Breast epithelium (tissue), 4 donors: ENCODE measurements around the gene PRKCE. TPM values are rescaled to one million over a fixed set of nuclear protein-coding genes. Genes with fewer than 3 reads are reported as not detected.

Source experiments
- DNase-seq, 2 donors: peaks; one replicate each; pipeline ENCODE4 v3.0.0-alpha.2; 2019; ENCODE audit warnings: low spot score in 2 of 2
- H3K27ac ChIP-seq, 2 donors: fragments of 200-600 bp; sonication (generic) in 1 of 2; one replicate each; pipeline ENCODE4 v1.5.1; 2016 to 2019; ENCODE audit warnings: mild to moderate bottlenecking in 1 of 2
- H3K27me3 ChIP-seq, 2 donors: fragments of 200-600 bp; sonication (generic) in 1 of 2; one replicate each; pipeline versions ENCODE4 v1.5.1 to v1.6.0; 2017 to 2019; ENCODE audit warnings: control low read depth in 1 of 2, mild to moderate bottlenecking in 1 of 2
- H3K36me3 ChIP-seq: fragments of 200-600 bp; one replicate; pipeline ENCODE4 v1.5.1; 2019
- H3K4me1 ChIP-seq, 2 donors: fragments of 200-600 bp; sonication (generic); one replicate each; pipeline ENCODE4 v1.5.1; 2016 to 2019; ENCODE audit warnings: control low read depth in 1 of 2
- H3K4me3 ChIP-seq, 3 donors: fragments of 200-600 bp; sonication (generic); 1 replicate in 2 of 3; 2 replicates in 1 of 3; pipeline ENCODE4 v1.5.1; 2016 to 2019; ENCODE audit warnings: mild to moderate bottlenecking in 3 of 3, moderate library complexity in 2 of 3
- H3K9me3 ChIP-seq, 2 donors: fragments of 200-600 bp; sonication (generic) in 1 of 2; one replicate each; pipeline ENCODE4 v1.5.1; 2016 to 2019; ENCODE audit warnings: control low read depth in 1 of 2
- POLR2A ChIP-seq: fragments of 450-650 bp; IDR thresholded peaks from one replicate; pipeline ENCODE4 v1.6.1; 2016; ENCODE audit warnings: antibody characterized with exemption, mild to moderate bottlenecking, moderate library complexity
- POLR2AphosphoS5 ChIP-seq, 3 donors: sonication (generic); formaldehyde crosslinking; IDR thresholded peaks; one replicate each; pipeline ENCODE4 v1.6.1; 2017; ENCODE audit warnings: antibody characterized with exemption in 3 of 3
- intact Hi-C: fragments of 100-400 bp; cut with DNase I; formaldehyde crosslinking; loops from one replicate; pipeline ENCODE4 v1.15.1; 2023; ENCODE audit warnings: low total_unique reads
- total RNA-seq, 3 donors: library from RNA; depleted of rRNA; stranded (reverse); fragments of >200 nt; gene quantifications; one replicate each; pipeline ENCODE4 v1.1.0, GENCODE V29; 2016
- TF ChIP-seq, protein P1 (sequence below), 3 donors: fragments of 450-650 bp; IDR thresholded peaks; one replicate each; pipeline ENCODE4 v1.5.1; 2016 to 2017; ENCODE audit warnings: antibody characterized with exemption in 3 of 3, mild to moderate bottlenecking in 3 of 3, moderate library complexity in 3 of 3

The PRKCE gene
- total RNA-seq, 3 donors from 2014 or later: 20.6 to 34.0 (median 23.6) TPM

DNA sequence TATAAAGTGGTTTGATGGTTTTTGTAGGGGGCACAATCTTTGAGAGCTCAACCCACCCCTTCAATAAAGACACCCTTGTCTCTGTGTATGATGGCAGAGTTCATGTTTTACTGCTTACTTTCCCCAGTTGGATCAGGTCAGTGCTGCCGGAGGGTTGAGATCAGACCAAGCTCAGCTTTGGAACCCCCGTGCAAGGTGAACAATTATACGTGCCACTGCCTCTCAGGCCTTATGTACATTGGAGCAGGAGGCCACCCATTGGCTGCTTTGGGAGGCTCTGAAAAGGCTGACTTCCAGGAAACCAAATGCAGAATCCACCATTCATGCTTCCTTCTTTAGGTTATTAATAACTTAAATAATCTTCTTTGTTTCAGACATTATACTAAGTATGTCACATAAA is 542.4 kb downstream of the PRKCE start:
- Histone ChIP-seq H3K27ac (no peak overlapping the region), H3K4me1 (no peaks in the 10 kb centered on the region), H3K9me3 (no peaks in the 10 kb centered on the region), H3K27me3 (no peaks in the 10 kb centered on the region), H3K36me3 (no peaks in the 10 kb centered on the region), H3K4me3 (no peak overlapping the region)
- TF ChIP-seq, protein P1, sequence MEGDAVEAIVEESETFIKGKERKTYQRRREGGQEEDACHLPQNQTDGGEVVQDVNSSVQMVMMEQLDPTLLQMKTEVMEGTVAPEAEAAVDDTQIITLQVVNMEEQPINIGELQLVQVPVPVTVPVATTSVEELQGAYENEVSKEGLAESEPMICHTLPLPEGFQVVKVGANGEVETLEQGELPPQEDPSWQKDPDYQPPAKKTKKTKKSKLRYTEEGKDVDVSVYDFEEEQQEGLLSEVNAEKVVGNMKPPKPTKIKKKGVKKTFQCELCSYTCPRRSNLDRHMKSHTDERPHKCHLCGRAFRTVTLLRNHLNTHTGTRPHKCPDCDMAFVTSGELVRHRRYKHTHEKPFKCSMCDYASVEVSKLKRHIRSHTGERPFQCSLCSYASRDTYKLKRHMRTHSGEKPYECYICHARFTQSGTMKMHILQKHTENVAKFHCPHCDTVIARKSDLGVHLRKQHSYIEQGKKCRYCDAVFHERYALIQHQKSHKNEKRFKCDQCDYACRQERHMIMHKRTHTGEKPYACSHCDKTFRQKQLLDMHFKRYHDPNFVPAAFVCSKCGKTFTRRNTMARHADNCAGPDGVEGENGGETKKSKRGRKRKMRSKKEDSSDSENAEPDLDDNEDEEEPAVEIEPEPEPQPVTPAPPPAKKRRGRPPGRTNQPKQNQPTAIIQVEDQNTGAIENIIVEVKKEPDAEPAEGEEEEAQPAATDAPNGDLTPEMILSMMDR (IDR thresholded peaks at IDR 0.05): no peak
- no peak for TF ChIP-seq POLR2AphosphoS5 (IDR thresholded peaks at IDR 0.05)
- TF ChIP-seq POLR2A: no peak
- no peak for DNase-seq
- intact Hi-C loops: no loop called here

DNA sequence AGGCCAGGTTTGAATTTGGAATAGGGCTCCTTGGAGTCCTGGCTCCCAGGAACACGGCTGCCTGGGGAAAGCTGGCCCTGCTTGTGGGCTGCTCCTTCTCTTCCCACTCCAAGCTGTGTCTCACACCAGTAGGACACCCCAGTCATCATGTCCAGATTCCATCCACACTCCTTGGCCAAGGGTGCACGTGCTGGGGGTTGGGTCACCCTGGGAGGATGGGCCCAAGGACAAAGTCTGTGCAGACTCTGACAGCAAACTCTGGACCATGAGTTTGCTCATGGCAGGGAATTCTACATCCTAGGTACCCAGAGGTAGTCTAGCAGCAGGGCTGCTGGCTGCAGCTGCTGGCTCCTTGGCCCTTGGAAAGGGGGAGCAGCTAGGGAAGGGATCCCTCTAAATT is 543.4 kb downstream of the PRKCE start:
- no peak for DNase-seq
- intact Hi-C loops: no loop called here
- H3K4me1 ChIP-seq: no peaks in the 10 kb centered on the region
- H3K27ac ChIP-seq: no peak overlapping the region
- H3K36me3 ChIP-seq: no peaks in the 10 kb centered on the region
- H3K4me3 ChIP-seq: no peak overlapping the region
- no peak for TF ChIP-seq POLR2AphosphoS5 (IDR thresholded peaks at IDR 0.05)
- TF ChIP-seq POLR2A: no peak
- TF ChIP-seq, protein P1 (IDR thresholded peaks at IDR 0.05): no peak
- no peaks in the 10 kb centered on the region for H3K27me3 ChIP-seq
- no peaks in the 10 kb centered on the region for H3K9me3 ChIP-seq

DNA sequence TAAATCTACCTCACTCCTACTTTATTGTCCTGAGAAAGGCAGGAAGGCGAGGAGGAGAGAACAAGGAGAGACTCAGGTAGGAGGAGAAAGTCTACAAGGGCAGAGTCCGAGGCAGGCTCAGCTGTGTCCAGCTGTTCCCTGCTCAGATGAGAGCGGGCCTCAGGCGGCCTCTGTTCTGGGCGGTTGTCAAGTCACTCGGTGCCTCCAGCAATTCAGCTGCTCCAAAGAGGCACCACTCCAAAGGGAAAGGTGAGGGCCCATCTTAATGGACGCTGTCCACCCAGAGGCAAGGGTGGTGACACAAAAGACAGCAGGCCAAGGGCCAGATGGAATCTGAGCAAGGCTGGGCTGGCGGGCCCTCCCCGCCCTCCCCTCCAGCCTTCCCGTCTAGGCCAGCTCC is 544.3 kb downstream of the PRKCE start:
- Histone ChIP-seq H3K9me3 (no peaks in the 10 kb centered on the region), H3K4me1 (no peaks in the 10 kb centered on the region), H3K27me3 (no peaks in the 10 kb centered on the region), H3K27ac (no peak overlapping the region), H3K36me3 (no peaks in the 10 kb centered on the region), H3K4me3 (no peak overlapping the region)
- no peak for DNase-seq
- TF ChIP-seq, protein P1 (IDR thresholded peaks at IDR 0.05): no peak
- TF ChIP-seq POLR2A: no peak
- no peak for TF ChIP-seq POLR2AphosphoS5 (IDR thresholded peaks at IDR 0.05)
- intact Hi-C loops: no loop called here

DNA sequence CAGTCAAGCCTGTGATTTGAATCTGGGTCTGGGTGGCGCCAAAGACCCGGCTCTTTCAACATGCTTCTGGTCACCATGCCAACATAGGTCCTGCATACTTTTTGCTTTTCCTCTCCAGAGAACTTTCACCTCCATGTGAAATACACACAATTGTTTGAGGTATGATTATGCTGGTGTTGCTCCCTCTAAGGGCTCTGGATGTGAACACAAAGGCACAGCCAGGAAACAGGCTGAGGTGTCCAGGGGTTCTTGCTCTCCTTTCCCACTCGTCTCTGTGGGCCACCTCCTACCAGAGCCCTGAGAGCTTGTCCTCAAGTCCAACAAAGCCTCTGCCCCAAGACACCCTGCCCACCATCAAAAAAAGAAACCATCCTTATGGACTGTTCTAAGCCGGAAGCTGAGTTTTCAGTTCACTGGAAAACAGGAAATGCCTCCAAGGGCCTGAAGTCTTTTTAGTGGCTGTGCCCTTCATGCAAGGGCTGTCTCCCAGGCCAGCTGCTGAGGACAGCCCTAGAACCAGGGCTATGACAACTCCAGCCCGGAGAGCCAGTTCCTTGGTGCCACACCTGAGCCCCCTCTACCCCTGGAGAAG is 545.5 kb downstream of the PRKCE start:
- TF ChIP-seq POLR2AphosphoS5 (IDR thresholded peaks at IDR 0.05): no peak
- intact Hi-C loops: no loop called here
- Histone ChIP-seq H3K27me3 (no peaks in the 10 kb centered on the region), H3K36me3 (no peaks in the 10 kb centered on the region), H3K4me1 (no peaks in the 10 kb centered on the region), H3K4me3 (no peak overlapping the region), H3K27ac (peak overlapping the region in 1 of 2 donors; percentile 32), H3K9me3 (no peaks in the 10 kb centered on the region)
- no peak for DNase-seq

DNA sequence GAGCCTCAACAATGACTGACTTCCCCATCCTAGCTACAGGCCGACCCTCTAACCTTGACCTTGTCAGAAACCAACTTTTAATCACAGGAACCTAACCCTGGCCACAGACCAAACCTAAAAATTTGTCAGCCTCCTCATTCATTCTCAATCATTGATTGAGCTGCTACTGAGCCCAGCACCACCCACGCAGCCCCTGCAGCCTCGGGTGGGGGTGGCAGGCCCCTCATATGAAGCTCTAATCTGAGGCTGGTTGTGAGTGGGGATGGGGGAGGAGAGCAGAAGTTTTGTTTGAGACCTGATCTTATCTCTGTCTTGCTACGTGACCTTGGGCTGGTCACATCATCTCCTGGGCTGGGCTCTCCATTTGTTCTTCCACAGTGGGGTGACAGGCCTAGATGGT is 546.2 kb downstream of the PRKCE start:
- no peak overlapping the region for H3K4me3 ChIP-seq
- intact Hi-C loops: no loop called here
- H3K4me1 ChIP-seq: no peaks in the 10 kb centered on the region
- peak overlapping the region in 1 of 2 donors; percentile 32 for H3K27ac ChIP-seq
- H3K27me3 ChIP-seq: no peaks in the 10 kb centered on the region
- H3K36me3 ChIP-seq: no peaks in the 10 kb centered on the region
- no peak for TF ChIP-seq POLR2A
- no peak for DNase-seq
- no peaks in the 10 kb centered on the region for H3K9me3 ChIP-seq

DNA sequence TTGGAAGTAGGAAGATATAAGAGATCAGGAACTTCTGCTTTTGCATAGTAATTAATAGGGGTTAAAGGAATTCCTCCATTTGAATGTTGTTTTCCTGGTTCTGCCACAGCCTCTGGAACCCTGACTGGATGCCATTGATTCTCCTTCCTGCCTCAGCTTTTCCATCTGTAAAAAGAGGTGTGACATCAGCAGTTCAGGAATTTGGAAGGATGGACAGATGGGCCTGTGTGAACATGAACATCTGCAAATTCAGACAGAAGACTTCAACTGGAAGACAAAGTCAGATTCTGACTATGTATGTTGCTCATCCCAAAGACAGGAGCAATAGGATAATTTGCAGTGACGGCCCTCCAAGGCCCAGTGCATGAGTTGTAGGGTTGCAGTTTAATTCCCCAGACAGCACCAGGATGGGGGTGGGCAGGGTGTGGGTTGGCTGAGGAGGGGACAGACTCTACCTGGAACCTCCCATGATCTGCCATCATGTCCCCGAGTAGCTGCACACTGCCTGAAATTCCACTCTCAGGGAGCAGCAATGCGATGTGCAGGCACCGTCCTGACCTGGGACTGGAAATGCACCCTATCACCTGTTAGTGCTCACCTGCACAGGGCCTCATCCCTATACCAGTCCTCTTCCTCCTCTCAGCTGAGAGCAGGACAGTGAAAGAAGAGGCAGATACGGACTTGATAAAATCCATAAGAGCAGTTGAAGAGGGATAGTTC is 546.8 kb downstream of the PRKCE start:
- TF ChIP-seq POLR2AphosphoS5 (IDR thresholded peaks at IDR 0.05) (no peak), POLR2A (no peak)
- TF ChIP-seq, protein P1 (IDR thresholded peaks at IDR 0.05): no peak
- H3K4me1 ChIP-seq: no peaks in the 10 kb centered on the region
- H3K27me3 ChIP-seq: no peaks in the 10 kb centered on the region
- H3K4me3 ChIP-seq: no peak overlapping the region
- no peaks in the 10 kb centered on the region for H3K36me3 ChIP-seq
- DNase-seq: no peak
- H3K9me3 ChIP-seq: no peaks in the 10 kb centered on the region
- intact Hi-C loops: no loop called here
- H3K27ac ChIP-seq: no peak overlapping the region
